WTC11 (cell line): ENCODE results near the gene RMI2.

Experiments used
- ATF2 ChIP-seq: sonication (generic); formaldehyde crosslinking; IDR thresholded peaks from 2 replicates; pipeline ENCODE4 v1.8.1; 2022; ENCODE audit warnings: low read depth, missing genetic modification reagents, borderline replicate concordance
- CREB1 ChIP-seq: sonication (generic); formaldehyde crosslinking; IDR thresholded peaks from 2 replicates; pipeline ENCODE4 v1.8.0; 2023; ENCODE audit warnings: mild to moderate bottlenecking, missing genetic modification reagents
- CREM ChIP-seq: sonication (generic); formaldehyde crosslinking; IDR thresholded peaks from 2 replicates; pipeline ENCODE4 v1.8.1; 2022; ENCODE audit warnings: mild to moderate bottlenecking, missing genetic modification reagents, moderate library complexity
- ESRRA ChIP-seq: sonication (generic); formaldehyde crosslinking; IDR thresholded peaks from 2 replicates; pipeline ENCODE4 v1.8.1; 2022; ENCODE audit warnings: mild to moderate bottlenecking, missing genetic modification reagents, borderline replicate concordance
- JUN ChIP-seq: sonication (generic); formaldehyde crosslinking; IDR thresholded peaks from 2 replicates; pipeline ENCODE4 v1.8.0; 2023; ENCODE audit warnings: mild to moderate bottlenecking, missing genetic modification reagents
- NR2C2 ChIP-seq: sonication (generic); formaldehyde crosslinking; IDR thresholded peaks from 2 replicates; pipeline ENCODE4 v1.8.0; 2022; ENCODE audit warnings: mild to moderate bottlenecking, missing genetic modification reagents
- NR3C1 ChIP-seq: sonication (generic); formaldehyde crosslinking; conservative IDR thresholded peaks from 2 replicates; pipeline ENCODE4 v1.8.1; 2023; ENCODE audit warnings: low read depth, mild to moderate bottlenecking, missing genetic modification reagents
- SP1 ChIP-seq: sonication (generic); formaldehyde crosslinking; conservative IDR thresholded peaks from 2 replicates; pipeline ENCODE4 v1.8.1; 2022; ENCODE audit warnings: missing genetic modification reagents
- USF1 ChIP-seq: sonication (generic); formaldehyde crosslinking; IDR thresholded peaks from 2 replicates; pipeline ENCODE4 v1.8.0; 2022; ENCODE audit warnings: mild to moderate bottlenecking, missing genetic modification reagents
- ZNF232 ChIP-seq: sonication (generic); formaldehyde crosslinking; IDR thresholded peaks from 2 replicates; pipeline ENCODE4 v1.8.0; 2022; ENCODE audit warnings: mild to moderate bottlenecking, missing genetic modification reagents
- TF ChIP-seq, protein P1 (sequence below): fragments of 200-600 bp; IDR thresholded peaks from 2 replicates; pipeline ENCODE4 v1.8.0; 2022; ENCODE audit warnings: antibody characterized with exemption
- TF ChIP-seq, protein P2 (sequence below): sonication (generic); formaldehyde crosslinking; IDR thresholded peaks from 2 replicates; pipeline ENCODE4 v1.8.1; 2023; ENCODE audit warnings: mild to moderate bottlenecking, missing genetic modification reagents

DNA sequence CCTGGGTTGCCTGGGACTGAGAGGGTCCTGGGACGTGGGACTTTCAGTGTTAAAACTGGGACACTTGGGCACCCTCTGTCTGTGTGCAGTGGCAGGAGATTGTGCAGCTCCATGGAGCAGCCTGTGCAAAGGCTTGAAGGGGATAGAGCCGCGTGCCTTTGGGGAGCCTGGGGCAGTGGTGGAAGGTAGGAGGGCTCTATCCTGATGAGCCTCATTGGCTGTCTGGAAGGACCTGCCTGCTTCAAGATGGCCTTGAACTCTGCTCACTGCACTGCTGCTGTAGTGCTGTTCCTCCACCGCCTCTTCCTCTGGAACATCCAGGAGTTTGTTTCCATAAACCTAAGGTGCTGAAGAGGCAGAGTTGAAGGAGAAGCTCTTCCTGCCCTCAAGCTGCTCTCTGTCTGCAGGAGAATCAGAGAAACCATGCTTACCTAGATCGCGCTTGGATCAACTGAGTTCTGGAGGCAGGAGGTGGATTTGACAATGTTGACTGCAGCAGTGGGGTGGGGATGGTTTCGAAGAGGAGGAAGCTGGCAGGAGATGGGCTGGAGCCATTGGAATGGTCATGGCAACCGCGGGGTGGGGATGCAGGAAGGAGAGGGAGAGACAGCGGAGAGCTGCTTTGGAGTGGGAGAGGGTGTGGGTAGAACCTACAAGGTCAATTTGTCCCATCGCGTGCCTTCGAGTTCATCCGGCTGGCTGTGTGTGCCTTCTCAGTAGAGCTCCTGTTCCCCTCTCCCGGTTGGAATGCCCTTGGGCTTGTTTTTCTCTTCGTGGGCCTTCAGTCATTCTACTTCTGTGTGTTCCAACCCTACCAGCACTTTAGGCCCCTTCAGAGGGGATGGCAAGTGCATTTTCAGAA, 3.7 kb downstream of the RMI2 start:
- no peak for TF ChIP-seq CREB1 (CRISPR knock-in tag)
- TF ChIP-seq, protein P1, sequence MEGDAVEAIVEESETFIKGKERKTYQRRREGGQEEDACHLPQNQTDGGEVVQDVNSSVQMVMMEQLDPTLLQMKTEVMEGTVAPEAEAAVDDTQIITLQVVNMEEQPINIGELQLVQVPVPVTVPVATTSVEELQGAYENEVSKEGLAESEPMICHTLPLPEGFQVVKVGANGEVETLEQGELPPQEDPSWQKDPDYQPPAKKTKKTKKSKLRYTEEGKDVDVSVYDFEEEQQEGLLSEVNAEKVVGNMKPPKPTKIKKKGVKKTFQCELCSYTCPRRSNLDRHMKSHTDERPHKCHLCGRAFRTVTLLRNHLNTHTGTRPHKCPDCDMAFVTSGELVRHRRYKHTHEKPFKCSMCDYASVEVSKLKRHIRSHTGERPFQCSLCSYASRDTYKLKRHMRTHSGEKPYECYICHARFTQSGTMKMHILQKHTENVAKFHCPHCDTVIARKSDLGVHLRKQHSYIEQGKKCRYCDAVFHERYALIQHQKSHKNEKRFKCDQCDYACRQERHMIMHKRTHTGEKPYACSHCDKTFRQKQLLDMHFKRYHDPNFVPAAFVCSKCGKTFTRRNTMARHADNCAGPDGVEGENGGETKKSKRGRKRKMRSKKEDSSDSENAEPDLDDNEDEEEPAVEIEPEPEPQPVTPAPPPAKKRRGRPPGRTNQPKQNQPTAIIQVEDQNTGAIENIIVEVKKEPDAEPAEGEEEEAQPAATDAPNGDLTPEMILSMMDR, result no peak
- no peak for TF ChIP-seq ZNF232
- TF ChIP-seq USF1 (CRISPR knock-in tag), result no peak
- TF ChIP-seq, protein P2, sequence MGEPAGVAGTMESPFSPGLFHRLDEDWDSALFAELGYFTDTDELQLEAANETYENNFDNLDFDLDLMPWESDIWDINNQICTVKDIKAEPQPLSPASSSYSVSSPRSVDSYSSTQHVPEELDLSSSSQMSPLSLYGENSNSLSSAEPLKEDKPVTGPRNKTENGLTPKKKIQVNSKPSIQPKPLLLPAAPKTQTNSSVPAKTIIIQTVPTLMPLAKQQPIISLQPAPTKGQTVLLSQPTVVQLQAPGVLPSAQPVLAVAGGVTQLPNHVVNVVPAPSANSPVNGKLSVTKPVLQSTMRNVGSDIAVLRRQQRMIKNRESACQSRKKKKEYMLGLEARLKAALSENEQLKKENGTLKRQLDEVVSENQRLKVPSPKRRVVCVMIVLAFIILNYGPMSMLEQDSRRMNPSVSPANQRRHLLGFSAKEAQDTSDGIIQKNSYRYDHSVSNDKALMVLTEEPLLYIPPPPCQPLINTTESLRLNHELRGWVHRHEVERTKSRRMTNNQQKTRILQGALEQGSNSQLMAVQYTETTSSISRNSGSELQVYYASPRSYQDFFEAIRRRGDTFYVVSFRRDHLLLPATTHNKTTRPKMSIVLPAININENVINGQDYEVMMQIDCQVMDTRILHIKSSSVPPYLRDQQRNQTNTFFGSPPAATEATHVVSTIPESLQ (CRISPR knock-in tag), result no peak
- no peak for TF ChIP-seq ESRRA (CRISPR knock-in tag)
- TF ChIP-seq JUN (CRISPR knock-in tag), result no peak
- TF ChIP-seq SP1, result no peak
- no peak for TF ChIP-seq NR2C2 (CRISPR knock-in tag)
- no peak for TF ChIP-seq CREM (CRISPR knock-in tag)
- TF ChIP-seq ATF2, result no peak
- no peak for TF ChIP-seq NR3C1 (CRISPR knock-in tag)
